HG03108 (cell line): ENCODE data around the gene OR4D2.
"Not testable (repeated sequence)": the region's sequence is repeated elsewhere in the genome, so short reads cannot be mapped to it uniquely, and the experiment has no call there.

Experiments
- ATAC-seq: cut with Tn5 transposase; IDR thresholded peaks from one replicate; pipeline ENCODE4 v1.9.1; 2021; ENCODE audit warnings: moderate library complexity; ENCODE audit not compliant: unreplicated experiment

OR4D2 gene

DNA sequence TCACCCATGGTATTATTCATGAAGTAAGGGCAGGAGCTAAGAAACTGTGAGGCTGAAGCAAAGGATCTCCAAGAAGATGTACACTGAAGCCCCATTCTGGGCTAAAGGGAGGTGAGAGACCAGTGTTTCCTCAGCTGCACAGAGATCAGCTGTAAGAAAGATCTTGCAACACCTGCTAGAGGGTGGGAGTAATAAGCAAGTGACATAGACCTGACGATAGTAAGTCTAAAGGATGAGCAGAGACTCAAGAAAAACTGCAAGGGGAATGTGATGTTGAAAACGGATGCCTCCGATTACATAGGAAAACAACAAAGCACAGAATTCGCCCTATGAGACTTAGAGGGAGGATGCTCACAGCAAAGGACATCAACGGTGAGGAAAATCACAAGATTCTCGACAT, at the start of gene OR4D2:
Gene OR4D2, plus strand, starts transcription at position 301 of the 400 bp plus-strand sequence. CDS start 2,674 bp downstream, outside the sequence.
- no peak for ATAC-seq

DNA sequence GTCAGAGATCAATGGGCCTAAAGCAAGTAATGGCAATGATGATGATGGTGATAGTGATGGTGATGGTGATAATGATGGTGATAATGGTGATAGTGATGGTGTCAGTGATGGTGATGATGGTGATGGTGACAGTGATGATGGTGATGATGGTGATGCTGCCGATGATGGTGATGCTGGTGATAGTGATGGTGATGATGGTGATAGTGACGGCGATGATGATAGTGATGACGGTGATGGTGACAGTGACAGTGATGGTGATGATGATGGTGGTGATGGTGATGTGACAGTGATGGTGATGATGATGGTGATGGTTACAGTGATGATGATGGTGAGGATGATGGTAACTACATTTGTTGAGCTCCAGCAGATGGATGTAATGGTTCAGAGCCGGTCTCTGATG, 49.4 kb upstream of the OR4D2 start:
- ATAC-seq = no peak

DNA sequence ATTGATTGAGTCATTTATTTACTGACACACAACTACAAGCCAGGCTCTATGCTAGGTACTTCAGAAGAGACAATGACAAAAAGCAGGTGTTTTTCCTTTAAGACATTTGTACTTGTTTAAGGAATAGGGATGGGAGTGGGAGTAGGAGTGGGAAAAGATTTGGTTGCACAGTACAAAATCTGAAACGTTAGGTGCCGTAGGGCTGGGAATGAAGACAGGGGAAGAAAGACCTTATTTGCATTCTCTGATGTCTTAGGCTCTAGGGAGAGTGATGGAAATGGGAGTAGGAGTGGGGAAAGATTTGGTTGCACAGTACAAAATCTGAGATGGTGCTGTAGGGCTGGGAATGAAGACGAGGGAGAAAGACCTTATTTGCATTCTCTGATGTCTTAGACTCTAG, 47.3 kb upstream of the OR4D2 start:
- ATAC-seq = no peak

DNA sequence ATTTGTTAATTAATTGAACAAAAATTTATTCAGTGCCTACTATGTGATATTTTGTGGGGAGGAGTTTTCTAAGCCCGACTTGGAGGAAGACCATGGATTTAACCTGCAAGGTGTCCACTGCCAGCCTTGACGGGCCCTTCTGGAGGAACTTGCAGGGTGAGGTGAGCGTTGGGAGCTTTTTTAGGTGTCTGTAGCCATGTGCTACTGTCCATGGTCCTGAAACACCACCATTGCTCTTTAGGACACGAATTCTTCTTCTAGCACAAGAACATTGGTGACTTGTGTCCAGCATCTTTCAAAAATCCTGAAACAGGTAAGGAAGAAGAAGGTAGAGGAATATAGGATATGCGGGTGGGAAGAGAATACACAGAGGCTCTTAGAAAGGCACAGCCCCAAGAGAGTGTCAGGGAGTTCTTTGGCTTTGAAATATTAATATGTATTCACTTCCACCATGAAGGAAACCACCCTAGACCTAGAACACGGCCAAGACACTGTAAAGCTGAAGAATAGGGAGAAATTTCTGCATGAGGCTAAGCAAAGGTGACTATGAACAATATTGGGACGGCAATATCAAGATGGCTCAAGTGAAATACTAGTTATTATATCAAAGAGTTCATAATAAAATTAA, 46.5 kb upstream of the OR4D2 start:
- ATAC-seq = no peak

DNA sequence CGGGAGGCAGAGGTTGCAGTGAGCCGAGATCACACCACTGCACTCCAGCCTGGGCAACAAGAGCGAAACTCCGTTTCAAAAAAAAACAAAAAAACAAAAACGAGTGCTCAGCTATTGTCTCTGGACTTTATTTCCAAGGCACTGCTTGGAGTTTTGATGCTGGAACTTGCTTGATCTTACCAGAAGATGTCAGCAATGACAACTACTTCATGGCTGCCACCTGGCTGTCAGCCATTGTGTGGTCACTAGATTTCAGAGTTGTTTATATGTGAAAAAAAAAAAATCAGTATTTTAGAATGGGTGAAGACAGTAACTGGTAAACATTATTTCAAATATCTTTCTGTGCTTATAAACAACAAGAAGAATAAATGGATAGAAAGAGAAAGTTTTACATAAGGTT, 44.9 kb upstream of the OR4D2 start:
- ATAC-seq = no peak

DNA sequence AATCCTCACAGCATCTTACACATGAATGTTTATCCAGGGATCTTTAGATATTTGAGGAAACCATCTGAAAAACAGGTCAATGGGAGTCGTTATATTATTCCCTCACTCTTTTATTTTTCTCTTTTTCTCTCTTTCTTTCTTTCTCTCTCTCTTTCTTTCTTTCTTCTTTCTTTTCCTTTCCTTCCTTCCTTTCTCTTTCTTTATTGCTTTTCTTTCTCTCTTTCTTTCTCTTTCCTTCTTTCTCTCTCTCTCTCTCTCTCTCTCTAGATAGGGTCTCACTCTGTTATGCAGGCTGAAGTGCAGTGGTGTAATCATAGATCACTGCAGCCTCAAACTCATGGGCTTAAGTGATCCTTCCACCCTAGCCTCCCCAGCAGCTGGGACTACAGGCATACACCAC, 38.9 kb upstream of the OR4D2 start:
- ATAC-seq = no peak

DNA sequence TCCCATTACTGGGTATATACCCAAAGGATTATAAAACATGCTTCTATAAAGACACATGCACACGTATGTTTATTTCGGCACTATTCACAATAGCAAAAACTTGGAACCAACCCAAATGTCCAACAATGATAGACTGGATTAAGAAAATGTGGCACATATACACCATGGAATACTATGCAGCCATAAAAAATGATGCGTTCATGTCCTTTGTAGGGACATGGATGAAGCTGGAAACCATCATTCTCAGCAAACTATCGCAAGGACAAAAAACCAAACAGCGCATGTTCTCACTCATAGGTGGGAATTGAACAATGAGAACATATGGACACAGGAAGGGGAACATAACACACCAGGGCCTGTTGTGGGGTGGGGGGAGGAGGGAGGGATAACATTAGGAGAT, 34.1 kb upstream of the OR4D2 start:
- not testable (repeated sequence) for ATAC-seq

DNA sequence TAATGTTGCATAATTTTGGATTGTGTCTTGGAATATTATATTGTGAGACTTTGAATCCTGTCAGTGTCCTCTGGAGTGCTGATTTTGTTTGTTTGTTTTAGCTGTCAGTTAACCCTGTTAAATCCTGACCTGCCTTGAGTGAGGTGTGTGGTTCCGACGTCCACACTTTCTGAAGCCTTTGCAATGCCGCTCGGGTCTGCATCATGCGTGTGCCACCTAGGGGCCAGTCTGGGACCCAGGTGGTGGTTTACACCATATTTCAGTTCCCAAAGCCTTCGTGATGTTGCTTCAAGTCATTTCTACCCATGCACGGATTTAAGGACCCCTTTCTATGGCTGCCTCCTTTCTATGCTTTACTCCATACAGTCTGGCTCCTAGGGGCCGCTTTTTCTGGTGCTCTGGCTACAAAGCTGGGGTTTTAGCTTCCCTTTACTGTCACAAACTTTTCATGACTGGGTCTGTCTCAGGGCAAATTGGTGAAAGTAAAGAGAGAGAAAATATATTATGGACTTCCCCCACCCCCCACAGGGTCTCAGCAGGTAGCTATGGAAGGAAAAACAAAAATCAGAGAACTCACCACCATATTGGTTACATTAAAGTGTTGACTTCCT, 30.0 kb upstream of the OR4D2 start:
- ATAC-seq = no peak

DNA sequence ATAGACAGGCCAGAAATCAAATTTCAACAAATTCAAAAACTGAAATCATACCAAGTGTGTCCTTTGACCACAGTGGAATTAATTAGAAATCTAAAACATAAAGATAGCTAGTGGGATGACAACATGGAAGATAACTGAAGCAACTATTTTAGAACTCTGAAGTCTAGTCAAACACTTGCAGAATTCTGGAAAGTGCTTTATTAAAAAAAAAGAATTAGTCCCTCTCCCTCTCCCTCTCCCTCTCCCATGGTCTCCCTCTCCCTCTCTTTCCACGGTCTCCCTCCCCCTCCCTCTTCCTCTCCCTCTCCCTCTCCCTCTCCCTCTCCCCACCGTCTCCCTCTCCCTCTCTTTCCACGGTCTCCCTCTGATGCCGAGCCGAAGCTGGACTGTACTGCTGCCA, 25.3 kb upstream of the OR4D2 start:
- no peak for ATAC-seq

DNA sequence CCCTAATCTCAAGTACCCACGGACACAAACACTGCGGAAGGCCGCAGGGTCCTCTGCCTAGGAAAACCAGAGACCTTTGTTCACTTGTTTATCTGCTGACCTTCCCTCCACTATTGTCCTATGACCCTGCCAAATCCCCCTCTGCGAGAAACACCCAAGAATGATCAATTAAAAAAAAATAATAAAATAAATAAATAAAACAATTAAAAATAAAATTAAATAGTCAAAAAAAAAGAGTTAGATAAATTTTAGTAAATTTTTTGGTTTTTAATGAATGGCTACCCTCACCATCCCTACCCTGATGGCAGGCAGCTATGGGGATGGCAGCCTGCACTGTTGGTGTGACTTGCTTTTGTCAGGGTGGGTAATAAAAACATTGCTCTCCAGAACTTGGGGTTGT, 23.4 kb upstream of the OR4D2 start:
- ATAC-seq = not testable (repeated sequence)

DNA sequence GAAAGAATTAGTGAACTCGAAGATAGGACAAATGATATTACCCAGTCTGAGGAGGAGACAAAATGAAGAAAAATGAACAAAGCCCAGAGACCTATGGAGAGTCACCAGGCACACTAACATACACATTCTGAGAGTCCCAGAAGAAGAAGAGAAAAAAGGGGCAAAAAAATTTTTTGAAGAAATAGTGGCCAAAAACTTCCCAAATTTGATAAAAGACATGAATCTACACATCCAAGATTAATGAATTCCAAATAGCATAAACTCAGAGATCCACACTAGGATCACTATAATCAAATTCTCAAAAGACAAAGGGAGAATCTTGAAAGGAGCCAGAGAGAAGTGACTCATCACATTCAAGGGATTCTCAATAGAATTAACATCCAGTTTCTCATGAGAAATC, 22.0 kb upstream of the OR4D2 start:
- no peak for ATAC-seq

DNA sequence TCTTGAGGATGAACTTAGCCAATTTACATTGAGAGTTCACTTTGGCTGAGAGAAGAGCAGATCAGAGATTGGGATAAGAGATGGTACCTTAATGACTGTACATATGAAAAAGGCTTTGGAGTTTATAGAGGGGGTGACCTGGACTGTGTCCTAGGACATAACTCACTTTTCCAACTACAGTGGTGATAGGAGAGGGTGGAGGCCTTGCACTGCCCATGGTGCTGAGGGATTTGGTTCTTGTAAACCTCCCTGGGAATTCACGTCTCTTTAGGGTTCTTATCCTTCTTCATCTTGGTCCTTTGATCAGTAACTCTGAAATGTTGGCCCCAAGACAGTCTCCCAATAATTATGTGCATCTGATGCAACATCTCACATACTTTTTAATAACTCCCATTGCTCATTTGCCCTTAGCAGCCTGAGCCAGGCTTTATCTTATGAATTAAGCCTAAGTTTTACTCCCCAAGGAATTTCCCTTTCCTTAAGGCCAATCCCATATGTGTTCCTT, 18.8 kb upstream of the OR4D2 start, which contains the start of gene OR4D1:
Gene OR4D1, plus strand, starts transcription at position 455 of the 505 bp plus-strand sequence. CDS start 6,770 bp downstream, outside the sequence.
- ATAC-seq = no peak

DNA sequence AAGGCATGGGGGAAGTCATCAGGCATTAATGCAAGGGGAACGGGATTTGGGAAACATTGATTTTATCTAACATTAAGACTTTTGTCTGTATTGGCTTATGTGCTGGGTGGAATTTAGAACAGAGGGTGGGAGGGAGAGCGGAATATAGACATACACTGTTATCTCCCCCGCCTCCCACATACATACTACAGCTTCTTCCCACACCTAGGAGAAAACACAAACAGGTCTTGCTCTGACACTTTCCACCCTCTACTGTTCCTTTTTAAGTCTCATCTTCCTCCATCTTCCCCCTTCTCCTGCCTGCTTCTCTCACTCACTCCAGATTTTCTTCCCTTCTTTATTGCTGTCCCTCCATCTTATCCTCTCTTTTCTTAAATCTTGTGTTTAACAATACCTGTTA, 18.2 kb upstream of the OR4D2 start:
- no peak for ATAC-seq

DNA sequence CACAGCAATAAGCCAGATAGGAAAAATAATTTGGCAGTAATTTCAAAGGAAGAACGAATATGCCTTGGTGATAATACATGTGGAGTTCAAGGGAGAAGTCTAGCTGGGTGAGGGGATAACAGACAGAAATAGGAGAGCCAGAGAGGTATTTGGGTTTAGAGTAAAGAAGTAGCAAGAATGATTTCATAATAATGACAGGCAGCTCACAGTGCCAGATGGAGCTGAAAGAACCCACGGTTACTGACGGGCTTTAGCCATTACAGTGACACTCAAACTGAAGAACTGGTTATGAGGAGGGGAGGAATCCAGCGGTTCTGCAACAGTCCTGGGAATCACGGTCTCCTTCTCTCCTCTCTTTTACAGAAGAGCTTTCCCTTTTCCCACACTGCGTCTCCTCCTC, 16.4 kb upstream of the OR4D2 start:
- ATAC-seq = no peak

DNA sequence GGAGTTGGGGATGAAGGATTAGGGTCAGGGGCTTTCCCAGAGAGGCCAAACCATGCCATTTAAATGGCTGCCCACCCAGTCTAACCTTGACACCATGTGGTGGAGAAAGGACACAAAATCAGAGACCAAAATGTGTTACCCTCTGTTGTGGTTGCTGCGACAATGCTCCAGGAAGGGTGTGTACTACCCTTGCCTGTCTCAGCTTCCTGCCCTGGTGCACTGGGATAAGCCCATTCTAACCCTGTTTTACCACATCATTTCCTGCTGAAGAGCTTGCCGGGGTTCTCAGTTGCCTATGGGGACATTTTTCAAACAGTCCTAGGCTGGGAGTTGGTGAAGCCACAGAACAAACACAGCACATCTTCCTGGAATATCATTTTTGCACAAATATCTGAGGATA, 13.7 kb upstream of the OR4D2 start:
- no peak for ATAC-seq

DNA sequence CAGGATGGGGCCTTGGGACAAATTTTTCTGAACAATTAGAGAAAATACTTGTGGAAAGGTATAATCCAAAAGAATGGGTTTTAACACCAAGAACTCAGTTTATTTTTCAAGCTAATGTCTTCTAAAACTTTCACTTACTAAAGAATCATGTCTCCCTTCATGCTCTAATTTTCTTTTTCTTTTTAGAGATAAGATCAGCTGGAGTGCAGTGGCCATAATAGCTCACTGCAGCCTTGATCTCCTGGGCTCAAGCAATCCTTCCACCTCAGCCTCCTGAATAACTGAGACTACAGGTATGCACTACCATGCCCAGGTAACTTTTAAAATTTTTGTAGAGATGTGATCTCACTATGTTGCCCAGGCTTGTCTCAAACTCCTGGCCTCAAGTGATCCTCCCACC, 13.1 kb upstream of the OR4D2 start:
- ATAC-seq = no peak

DNA sequence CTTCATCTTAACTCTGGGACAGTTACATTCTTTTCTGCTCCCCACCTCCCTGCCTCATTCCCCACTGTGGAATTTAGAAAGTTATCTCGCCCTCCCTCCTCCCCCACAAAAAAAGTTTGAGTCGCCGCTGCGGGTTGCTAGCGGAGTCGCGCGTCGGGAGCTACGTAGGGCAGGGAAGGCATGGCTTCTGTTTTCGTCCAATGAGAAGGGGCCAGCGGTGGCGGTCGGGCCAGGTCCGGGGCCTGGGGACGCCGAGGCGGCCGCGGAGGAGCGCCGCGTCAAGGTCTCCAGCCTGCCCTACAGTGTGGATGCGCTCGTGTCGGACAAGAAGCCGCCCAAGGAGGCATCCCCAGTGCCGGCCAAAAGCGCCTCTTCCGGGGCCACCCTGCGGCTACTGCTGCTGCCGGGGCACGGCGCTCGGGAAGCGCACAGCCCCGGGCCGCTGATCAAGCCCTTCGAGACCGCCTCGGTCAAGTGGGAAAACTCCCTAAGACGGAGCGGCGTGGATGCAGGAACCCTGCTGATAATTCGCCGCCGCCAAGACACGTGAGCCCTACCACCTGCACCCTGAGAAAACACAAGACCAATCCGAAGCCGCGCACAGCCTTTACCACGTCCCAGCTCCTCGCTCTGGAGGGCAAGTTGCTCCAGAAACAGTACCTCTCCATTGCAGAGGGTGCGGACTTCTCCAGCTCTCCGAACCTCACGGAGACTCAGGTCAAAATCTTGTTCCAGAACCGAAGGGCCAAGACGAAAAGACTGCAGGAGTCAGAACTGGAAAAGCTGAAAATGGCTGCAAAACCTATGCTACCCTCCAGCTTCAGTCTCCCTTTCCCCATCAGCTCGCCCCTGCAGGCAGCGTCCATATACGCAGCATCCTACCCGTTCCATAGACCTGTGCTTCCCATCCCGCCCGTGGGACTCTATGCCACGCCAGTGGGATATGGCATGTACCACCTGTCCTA, 9.7 kb upstream of the OR4D2 start:
- no peak for ATAC-seq

DNA sequence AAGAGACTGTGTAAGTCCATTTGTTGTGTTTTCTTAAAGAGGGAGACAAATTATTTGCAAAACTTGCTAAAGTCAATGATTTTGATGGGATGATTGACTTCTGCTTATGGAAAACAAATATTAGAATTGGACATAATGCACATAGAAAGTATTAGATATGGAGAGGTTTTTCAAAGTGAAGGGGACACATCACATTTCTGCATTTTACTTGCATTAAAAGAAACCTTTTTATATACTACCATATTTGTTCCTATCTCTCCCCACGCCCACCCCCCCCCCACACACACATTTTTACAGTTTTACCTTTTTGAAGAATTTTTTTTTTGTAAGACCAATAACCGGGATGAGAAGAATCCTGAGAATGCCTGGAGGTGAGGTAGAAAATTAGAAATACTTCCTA, 8.6 kb upstream of the OR4D2 start:
- no peak for ATAC-seq

DNA sequence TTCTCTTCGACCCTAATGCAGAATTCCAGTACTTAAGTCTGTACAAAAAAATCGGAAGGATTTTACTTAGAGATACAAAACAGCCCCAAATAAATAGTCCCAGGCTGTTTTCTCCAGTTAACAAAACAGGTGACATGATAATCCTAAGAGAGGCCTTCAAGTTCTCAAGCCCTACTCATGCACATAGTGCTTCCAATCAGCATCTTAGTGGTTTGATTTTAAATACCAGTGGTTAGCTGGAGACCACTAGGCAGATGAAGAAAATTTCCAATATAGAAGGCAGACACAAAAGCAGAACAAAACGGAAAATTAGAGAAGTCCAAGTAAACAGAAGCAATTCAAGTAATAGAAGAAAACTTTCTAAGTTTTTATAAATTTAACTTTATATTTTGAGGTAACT, 5.2 kb upstream of the OR4D2 start:
- ATAC-seq = no peak

DNA sequence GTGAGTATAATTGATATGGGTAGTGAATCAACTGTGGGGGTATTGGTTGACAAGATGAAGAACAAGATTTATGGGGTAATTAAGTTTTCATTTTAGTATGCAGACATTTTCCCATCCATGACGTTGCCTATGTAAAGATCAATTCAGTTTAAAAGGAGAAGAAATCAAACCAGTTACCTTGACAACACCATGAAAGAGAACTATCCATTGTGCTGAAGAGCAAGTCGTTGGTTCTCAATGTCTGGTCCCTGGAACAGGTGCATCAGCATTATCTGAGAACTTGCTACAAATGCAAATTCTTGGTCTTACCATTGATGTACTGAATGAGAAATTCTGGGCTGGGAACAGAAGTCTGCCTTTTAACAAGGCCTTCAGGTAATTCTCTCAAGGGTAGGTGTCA, 801 bp upstream of the OR4D2 start:
- no peak for ATAC-seq

DNA sequence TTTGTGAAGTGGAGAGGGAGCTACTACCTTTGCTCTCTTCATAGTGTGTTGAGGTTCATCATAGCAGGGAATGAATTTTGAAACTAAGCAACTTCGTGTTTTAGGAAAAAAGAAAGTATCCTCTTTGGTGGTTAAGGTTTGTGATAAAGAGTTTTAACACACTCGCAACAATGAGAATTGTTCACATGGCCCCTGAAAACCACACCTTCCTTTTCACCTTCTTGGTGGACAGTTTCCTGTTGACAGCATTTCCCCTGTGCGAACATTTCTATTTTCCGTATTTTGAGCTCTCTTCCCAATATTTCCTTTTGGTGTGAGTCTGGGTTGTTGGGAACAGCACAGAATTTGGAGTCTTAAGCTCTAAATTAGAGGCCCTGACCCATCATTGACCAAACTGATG, 3.8 kb downstream of the OR4D2 start:
- no peak for ATAC-seq
